HUES6 (cell line): Measurements from ENCODE around the gene CCT5.
"Not testable (repeated sequence)": the region's sequence is repeated elsewhere in the genome, so short reads cannot be mapped to it uniquely, and the experiment has no call there.

ENCODE experiments used
- H3K27ac ChIP-seq: 2 replicates; pipeline ENCODE4 v1.7.0; 2013; ENCODE audit warnings: low read depth, mild to moderate bottlenecking, low read length, inconsistent platforms
- H3K27me3 ChIP-seq: 2 replicates; pipeline ENCODE4 v1.6.1; 2013; ENCODE audit warnings: low read length; ENCODE audit not compliant: control insufficient read depth, insufficient read depth
- H3K36me3 ChIP-seq: 2 replicates; pipeline ENCODE4 v1.6.1; 2013; ENCODE audit warnings: low read length; ENCODE audit not compliant: control insufficient read depth, insufficient read depth
- H3K4me1 ChIP-seq: 2 replicates; pipeline ENCODE4 v1.6.1; 2013; ENCODE audit warnings: low read length; ENCODE audit not compliant: control insufficient read depth, insufficient read depth
- H3K4me3 ChIP-seq: 2 replicates; pipeline ENCODE4 v1.5.1; 2013; ENCODE audit warnings: low read depth, low read length
- H3K9ac ChIP-seq: one replicate; pipeline ENCODE4 v1.6.1; 2013; ENCODE audit warnings: mild to moderate bottlenecking, low read length
- H3K9me3 ChIP-seq: 2 replicates; pipeline ENCODE4 v1.6.1; 2013; ENCODE audit warnings: low read depth, low read length; ENCODE audit not compliant: control insufficient read depth, insufficient read depth

Gene CCT5

GRCh38 chr5:10303699-10304170, 53.7 kb downstream of the CCT5 start:
- Histone ChIP-seq H3K4me3 (no peak overlapping the region), H3K27me3 (peaks cover 5% of the 10 kb centered on the region; the same call in 1 of the 2 replicates), H3K9ac (no peak overlapping the region), H3K36me3 (no peaks in the 10 kb centered on the region; the same call in 1 of the 2 replicates), H3K27ac (no peak overlapping the region), H3K9me3 (0 out of 2 replicates have a peak, but pooled peaks cover 2% of the 10 kb centered on the region), H3K4me1 (peaks cover 18% of the 10 kb centered on the region)

- Histone ChIP-seq H3K27me3 (peaks cover 5% of the 10 kb centered on the region; the same call in 1 of the 2 replicates), H3K27ac (no peak overlapping the region), H3K9ac (no peak overlapping the region), H3K36me3 (no peaks in the 10 kb centered on the region; the same call in 1 of the 2 replicates), H3K4me1 (peaks cover 18% of the 10 kb centered on the region), H3K4me3 (no peak overlapping the region), H3K9me3 (0 out of 2 replicates have a peak, but pooled peaks cover 2% of the 10 kb centered on the region)
These were observed 54.9 kb downstream of the CCT5 start for GRCh38 chr5:10304932-10305331.

- no peak overlapping the region for H3K27ac ChIP-seq
- no peaks in the 10 kb centered on the region for H3K9me3 ChIP-seq
- peaks cover 5% of the 10 kb centered on the region; the same call in 1 of the 2 replicates for H3K27me3 ChIP-seq
- peak overlapping the region; percentile 81; the same call in 1 of the 2 replicates for H3K4me3 ChIP-seq
- H3K36me3 ChIP-seq: no peaks in the 10 kb centered on the region
- no peak overlapping the region for H3K9ac ChIP-seq
- peaks cover 22% of the 10 kb centered on the region for H3K4me1 ChIP-seq
These were observed 56.0 kb downstream of the CCT5 start for GRCh38 chr5:10306114-10306513.

GRCh38 chr5:10306806-10307205, 56.7 kb downstream of the CCT5 start:
- Histone ChIP-seq H3K4me1 (peaks cover 22% of the 10 kb centered on the region), H3K9me3 (no peaks in the 10 kb centered on the region), H3K9ac (peak overlapping the region; percentile 81), H3K27ac (no peak overlapping the region), H3K4me3 (peak overlapping the region; percentile 81), H3K27me3 (peaks cover 5% of the 10 kb centered on the region; the same call in 1 of the 2 replicates), H3K36me3 (no peaks in the 10 kb centered on the region)

- no peaks in the 10 kb centered on the region for H3K9me3 ChIP-seq
- H3K36me3 ChIP-seq: no peaks in the 10 kb centered on the region
- H3K27ac ChIP-seq: peak within 1 kb of the TSS; percentile 39; the same call in 1 of the 2 replicates
- H3K4me1 ChIP-seq: peaks cover 22% of the 10 kb centered on the region
- peak within 1 kb of the TSS; percentile 81 for H3K4me3 ChIP-seq
- H3K9ac ChIP-seq: peak within 1 kb of the TSS; percentile 81
- H3K27me3 ChIP-seq: peaks cover 5% of the 10 kb centered on the region; the same call in 1 of the 2 replicates
These were observed 57.4 kb downstream of the CCT5 start, which contains the start of gene CMBL for GRCh38 chr5:10307206-10308148. TSS of gene CMBL (minus strand) at chr5:10307902. CDS start at chr5:10290762, 17,140 bp downstream.

- peaks cover 22% of the 10 kb centered on the region for H3K4me1 ChIP-seq
- H3K36me3 ChIP-seq: no peaks in the 10 kb centered on the region
- no peaks in the 10 kb centered on the region for H3K9me3 ChIP-seq
- H3K27ac ChIP-seq: no peak overlapping the region
- H3K9ac ChIP-seq: no peak overlapping the region
- no peak overlapping the region for H3K4me3 ChIP-seq
- H3K27me3 ChIP-seq: peaks cover 5% of the 10 kb centered on the region; the same call in 1 of the 2 replicates
These were observed 58.8 kb downstream of the CCT5 start for GRCh38 chr5:10308844-10309243.

GRCh38 chr5:10310066-10310779, 60.1 kb downstream of the CCT5 start:
- no peak overlapping the region for H3K27ac ChIP-seq
- no peak overlapping the region for H3K4me3 ChIP-seq
- no peaks in the 10 kb centered on the region for H3K36me3 ChIP-seq
- H3K9me3 ChIP-seq: no peaks in the 10 kb centered on the region
- H3K27me3 ChIP-seq: peaks cover 5% of the 10 kb centered on the region; the same call in 1 of the 2 replicates
- peaks cover 18% of the 10 kb centered on the region for H3K4me1 ChIP-seq
- H3K9ac ChIP-seq: no peak overlapping the region

- H3K4me3 ChIP-seq, H3K36me3 ChIP-seq, H3K9me3 ChIP-seq, H3K9ac ChIP-seq, H3K27me3 ChIP-seq, H3K27ac ChIP-seq: not testable (repeated sequence)
- peaks cover 14% of the 10 kb centered on the region for H3K4me1 ChIP-seq
These were observed 60.9 kb downstream of the CCT5 start for GRCh38 chr5:10310835-10311570.

GRCh38 chr5:10311595-10312425, 61.7 kb downstream of the CCT5 start:
- Histone ChIP-seq H3K9me3 (no peaks in the 10 kb centered on the region), H3K4me1 (peaks cover 6% of the 10 kb centered on the region), H3K4me3 (no peak overlapping the region), H3K9ac (no peak overlapping the region), H3K27ac (no peak overlapping the region), H3K36me3 (no peaks in the 10 kb centered on the region), H3K27me3 (peaks cover 2% of the 10 kb centered on the region; the same call in 1 of the 2 replicates)
